ENCODE measurements around the gene MRAP2.

Gene MRAP2

GRCh38 chr6:84137051-84137375 is 103.4 kb downstream of the MRAP2 start:
- peak; percentile 68 to 85 for DNase-seq

GRCh38 chr6:84137989-84138575 is 104.5 kb downstream of the MRAP2 start:
- DNase-seq: no peak

- DNase-seq: no peak
Observed at GRCh38 chr6:84139311-84139710, 105.7 kb downstream of the MRAP2 start.
